ENCODE measurements around the gene LFNG.
"Not testable (repeated sequence)": the region's sequence is repeated elsewhere in the genome, so short reads cannot be mapped to it uniquely, and the experiment has no call there.

LFNG gene

GRCh38 chr7:2530994-2531795 is 11.6 kb downstream of the LFNG start:
- not testable (repeated sequence) for FAIRE-seq

DNA sequence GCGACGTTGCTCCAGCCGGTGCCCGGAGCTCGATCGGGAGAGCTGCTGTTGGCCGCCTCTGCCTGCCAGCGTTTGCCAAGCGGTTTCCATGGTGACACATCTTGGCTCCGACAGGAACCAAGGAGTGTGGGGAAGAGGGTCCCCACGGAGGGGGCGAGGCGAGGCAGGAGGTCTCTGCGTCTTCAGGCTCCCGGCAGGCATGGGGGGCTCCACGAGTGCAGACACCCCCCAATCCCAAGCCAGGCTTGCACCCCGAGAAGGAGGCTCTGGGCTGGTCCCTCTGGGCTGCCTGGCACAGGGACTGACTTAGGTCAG is 12.2 kb downstream of the LFNG start:
- FAIRE-seq: not testable (repeated sequence)

DNA sequence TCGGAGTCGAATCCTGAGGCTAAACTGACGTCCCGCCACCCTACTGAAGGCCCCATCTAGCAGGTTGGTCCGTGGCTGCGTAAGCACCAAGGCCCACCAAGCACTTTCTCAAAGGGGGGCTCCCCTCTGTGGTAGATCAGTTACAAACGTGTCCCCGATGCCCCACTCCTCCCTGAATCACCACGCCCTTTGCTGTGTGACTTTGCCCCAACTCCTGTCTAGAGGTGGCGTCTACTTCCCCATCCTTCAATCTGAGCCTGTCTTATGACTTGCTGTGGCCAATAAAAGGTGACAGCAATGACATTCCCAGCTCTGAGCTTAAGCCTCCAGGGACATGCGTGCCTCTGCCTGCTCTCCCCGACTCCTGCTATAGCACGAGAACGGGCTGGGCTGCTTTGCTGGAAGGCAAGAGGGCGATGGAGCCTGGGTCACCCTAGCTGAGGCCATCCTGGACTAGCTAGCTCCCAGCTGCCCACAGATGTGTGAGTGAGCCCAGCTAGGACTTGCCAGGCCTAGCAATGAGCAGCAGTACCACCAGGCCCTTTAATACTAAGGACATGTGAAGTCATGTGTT is 12.7 kb downstream of the LFNG start:
- not testable (repeated sequence) for FAIRE-seq

- not testable (repeated sequence) for FAIRE-seq
These were observed 13.2 kb downstream of the LFNG start for GRCh38 chr7:2532816-2533215.

- not testable (repeated sequence) for FAIRE-seq
These were observed 14.0 kb downstream of the LFNG start for GRCh38 chr7:2533566-2533965.

GRCh38 chr7:2534214-2534613 is 14.6 kb downstream of the LFNG start:
- not testable (repeated sequence) for FAIRE-seq

DNA sequence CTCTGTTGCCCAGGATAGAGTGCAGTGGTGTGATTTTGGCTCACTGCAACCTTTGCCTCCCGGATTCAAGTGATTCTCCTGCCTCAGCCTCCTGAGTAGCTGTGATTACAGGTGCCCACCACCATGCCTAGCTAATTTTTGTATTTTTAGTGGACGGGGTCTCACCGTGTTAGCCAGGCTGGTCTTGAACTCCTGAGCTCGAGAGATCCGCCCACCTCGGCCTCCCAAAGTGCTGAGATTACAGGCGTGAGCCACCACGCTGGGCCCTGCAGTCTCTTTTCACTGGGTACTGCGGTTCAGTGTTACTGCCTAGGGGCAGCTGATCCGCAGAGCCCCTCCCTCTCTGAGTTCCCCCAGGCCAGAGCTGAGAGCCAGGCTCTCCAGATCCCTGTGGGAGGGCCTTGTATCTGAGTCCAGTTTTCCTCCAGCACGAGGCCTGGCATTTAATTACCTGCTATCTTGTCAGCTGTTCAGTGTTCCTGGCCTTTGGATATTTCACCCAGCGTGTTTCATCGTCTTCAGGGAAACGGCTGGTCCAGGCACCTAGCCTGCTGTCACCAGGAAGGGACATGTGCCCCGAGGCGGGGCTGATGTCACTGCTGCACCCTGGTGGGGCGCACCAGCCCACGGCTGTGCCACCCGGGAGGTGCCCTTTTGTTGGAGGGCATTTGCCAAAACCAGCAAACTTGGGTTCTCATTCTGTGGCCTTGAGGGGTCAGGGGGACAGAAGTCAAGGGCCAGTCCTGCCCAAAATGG is 16.5 kb downstream of the LFNG start:
- not testable (repeated sequence) for FAIRE-seq

- no peak for FAIRE-seq
These were observed 18.6 kb downstream of the LFNG start for GRCh38 chr7:2537981-2538851.

- no peak for FAIRE-seq
These were observed 19.7 kb downstream of the LFNG start for GRCh38 chr7:2539031-2539911.

- no peak for FAIRE-seq
These were observed 20.6 kb downstream of the LFNG start for GRCh38 chr7:2540133-2540532.

DNA sequence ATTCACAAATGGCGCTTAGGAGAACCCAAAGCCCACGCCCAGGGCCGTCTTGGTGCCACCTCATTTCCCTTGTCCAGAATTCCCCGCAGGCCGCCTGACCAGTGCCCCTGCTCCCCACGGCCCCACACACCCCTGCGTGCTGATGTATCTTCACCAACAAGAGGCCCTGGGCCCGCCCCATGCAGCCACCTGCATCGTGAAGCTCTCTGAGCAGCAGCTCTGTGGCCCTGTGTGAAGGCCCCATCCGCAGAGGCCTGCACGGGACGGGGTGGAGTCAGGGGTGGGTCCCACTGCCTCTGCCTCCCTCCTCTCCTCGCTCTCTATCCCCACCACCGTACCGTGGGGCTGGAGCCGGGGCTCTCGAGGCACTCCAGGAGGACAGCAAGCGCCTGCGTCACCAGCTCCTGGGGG is 21.1 kb downstream of the LFNG start:
- FAIRE-seq: no peak

DNA sequence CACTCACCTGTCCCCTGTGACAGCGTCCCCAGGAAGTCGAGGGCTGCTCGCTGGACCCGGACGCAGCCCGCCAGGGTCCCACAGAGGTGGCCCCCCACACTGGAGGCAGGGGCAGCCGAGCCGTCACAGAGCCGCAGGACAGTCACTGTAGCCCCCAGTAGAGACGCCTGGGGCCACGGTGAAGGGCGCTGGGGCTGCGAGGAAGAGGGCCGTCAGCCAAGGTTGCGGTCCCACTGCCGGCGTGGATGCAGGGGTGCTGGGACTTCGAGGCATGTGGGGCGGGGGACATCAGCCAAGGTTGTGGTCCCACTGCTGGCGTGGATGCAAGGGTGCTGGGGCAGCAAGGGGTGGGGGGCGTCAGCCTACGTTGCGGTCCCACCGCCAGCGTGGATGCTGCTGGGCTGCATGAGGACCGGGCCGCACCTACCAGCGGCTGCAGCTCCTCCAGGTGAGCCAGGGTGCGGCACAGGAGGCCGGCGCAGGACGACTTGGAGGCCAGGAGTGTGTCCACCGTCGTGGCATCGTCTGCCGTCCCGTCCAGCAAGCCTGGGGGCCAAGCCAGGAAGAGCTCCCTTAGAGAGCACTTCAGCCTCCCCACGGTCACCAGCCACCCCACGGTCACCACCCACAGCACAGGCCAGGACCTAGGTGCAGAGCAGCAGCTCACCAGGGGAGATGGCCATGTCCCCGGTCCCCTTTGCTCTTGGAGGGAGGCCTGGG is 21.9 kb downstream of the LFNG start:
- FAIRE-seq: no peak

DNA sequence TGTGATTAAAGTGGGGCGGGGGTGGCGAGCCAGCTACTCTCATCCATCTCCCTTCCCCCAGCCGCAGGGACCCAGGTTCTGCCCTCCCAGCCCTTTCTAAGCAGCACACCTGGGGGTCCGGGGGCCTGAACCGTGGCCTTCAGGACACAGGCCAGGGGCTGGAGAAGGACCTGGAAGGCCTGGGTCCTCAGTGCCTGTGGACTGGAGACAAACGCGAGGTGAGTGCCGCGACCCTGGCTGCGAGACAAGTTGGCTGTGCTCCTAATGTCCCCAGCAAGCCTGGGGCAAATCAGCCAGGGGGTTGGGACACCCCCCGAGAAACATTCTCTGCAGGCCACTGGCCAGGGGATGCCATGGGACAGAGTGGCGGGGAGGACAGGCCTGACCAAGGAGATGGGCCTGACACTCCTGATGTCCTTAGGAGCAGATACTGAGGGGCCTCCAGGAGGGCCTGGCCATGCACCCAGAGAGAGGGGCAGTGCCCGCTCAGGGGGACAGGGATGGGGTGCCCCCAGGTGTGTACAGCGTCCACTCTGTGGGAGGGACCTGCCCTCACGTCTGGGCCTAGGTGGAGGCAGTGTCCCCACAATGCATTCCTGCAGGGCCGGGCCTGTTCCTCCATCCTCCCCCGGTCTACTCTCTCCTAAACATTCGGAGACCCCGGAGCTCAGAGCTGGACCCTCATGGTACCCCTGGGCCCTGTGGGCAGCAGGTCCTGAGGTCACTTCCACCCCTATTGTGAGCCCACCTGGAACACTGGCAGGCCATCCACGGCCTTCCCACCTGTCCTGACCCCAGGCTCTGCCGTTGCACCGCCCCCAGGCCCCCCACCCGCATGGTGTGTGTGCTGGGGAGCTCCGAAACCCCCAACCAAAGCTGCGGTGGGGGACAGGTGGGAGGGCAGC is 22.7 kb downstream of the LFNG start:
- no peak for FAIRE-seq

DNA sequence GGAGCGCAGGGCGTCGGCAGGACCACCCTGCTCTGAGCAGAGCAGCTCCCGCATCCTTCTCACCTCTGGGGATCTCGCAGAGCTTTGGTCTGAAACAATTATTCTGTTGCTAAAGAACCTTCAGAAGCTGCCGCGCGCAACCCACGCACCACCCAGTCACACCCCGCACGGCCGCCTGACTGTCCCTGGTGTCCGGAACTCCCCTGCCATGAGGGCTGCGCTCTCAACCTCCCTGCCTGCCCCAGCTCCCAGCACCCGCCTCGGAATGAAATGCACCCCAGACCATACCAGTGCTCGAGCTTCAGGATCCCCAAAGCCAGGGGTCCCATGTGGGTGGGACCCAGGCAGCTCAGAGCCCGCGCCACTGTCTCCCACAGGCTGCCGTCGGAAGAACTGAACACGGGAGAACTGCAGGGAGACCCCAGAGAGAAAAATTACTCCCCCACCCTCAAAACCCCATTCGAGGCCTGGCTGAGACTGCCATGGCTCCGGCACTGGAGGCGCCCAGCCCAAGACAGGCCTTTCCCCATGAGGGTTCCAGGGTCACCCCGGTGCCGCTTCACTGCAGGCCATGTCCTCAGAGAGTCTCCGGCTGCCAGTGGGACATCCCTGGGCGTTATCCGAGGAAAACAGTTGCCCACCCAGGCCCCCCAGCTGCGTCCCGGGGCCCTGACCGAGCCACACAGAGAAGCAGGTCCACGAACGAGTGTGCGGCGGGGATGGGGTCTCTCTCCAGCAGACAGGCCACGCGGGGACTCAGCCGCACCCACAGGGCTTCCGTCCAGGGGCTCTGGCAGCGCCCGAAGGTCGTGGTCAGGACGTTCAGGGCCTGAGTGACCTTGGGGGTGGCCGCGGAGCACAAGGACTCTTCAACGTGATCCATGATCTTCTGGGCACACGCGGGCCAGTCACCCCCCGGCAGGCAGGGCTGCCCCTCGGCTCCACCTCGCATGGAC is 23.6 kb downstream of the LFNG start:
- FAIRE-seq: no peak

- no peak for FAIRE-seq
These were observed 25.1 kb downstream of the LFNG start for GRCh38 chr7:2544541-2545188.

- FAIRE-seq: no peak
These were observed 26.3 kb downstream of the LFNG start for GRCh38 chr7:2545746-2546425.

DNA sequence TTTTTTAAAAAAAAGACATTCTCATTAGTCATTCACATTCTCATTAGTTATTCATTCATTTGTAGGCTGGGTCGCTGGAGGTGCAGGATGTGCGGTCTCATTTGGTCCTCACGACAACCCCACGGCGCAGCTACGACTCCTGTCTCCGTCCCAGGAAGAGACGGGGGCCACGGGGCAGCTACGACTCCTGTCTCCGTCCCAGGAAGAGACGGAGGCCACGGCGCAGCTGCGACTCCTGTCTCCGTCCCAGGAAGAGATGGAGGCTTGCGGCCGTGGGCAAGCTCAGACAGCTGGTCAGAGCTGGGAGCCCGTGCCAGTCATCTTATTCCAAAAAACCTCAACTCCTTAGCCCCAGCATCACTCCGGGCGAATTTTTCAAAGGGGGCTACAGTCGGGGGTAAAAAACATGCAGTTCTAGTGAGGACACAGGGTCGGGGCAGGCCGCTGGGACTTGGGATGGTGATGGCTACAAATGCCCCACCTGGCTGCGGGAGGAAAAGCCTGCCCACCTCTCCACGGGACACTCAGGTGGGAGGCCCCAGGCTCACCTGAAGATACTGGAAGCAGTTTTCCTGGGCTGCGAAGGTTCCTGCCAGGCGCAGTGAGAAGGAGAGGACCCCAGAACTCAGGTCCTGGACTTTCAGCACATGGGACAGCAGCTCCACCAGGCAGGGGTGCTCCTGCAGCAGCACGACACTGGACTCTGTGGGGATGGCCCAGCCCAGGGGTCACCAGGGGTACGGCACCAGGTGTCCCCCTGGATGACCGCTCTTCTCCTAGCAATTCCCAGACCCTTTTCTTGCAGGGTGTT is 27.4 kb downstream of the LFNG start:
- FAIRE-seq: no peak

All from endometrium (tissue), 2 donors.